BLaER1 treated with 17β-estradiol and CSF1 and Interleukin-3, amounts not matched to agents 10 nM and 100 nM (cell line): ENCODE data around the gene HMGN4.

Experiments
- H3K27ac ChIP-seq, 11 experiments: shearing (Covaris generic); formaldehyde crosslinking; 2 replicates each; pipeline ENCODE4 v1.8.1; 2022
- H3K27me3 ChIP-seq, 11 experiments: shearing (Covaris generic); formaldehyde crosslinking; 2 replicates each; pipeline ENCODE4 v1.8.1; 2022
- H3K36me3 ChIP-seq, 11 experiments: shearing (Covaris generic); formaldehyde crosslinking; 2 replicates each; pipeline ENCODE4 v1.8.1; 2022
- H3K4me1 ChIP-seq, 10 experiments: shearing (Covaris generic); formaldehyde crosslinking; 2 replicates each; pipeline ENCODE4 v1.8.1; 2022
- H3K4me2 ChIP-seq, 11 experiments: shearing (Covaris generic); formaldehyde crosslinking; 2 replicates each; pipeline ENCODE4 v1.8.1; 2022
- H3K4me3 ChIP-seq, 10 experiments: shearing (Covaris generic); formaldehyde crosslinking; 2 replicates each; pipeline ENCODE4 v1.8.1; 2022
- H3K9ac ChIP-seq, 11 experiments: shearing (Covaris generic); formaldehyde crosslinking; 2 replicates each; pipeline ENCODE4 v1.8.1; 2022
- H3K9me3 ChIP-seq, 11 experiments: shearing (Covaris generic); formaldehyde crosslinking; replicated peaks in 1 of 11; 2 replicates each; pipeline ENCODE4 v1.8.1; 2022
- H4K20me1 ChIP-seq, 11 experiments: shearing (Covaris generic); formaldehyde crosslinking; 2 replicates each; pipeline ENCODE4 v1.8.1; 2022
- Cebpa-rat ChIP-seq, 11 experiments: shearing (Covaris generic); IDR thresholded peaks; 2 replicates each; pipeline ENCODE4 v1.8.1; 2022

The HMGN4 gene

GRCh38 chr6:26531897-26532296 is 6.3 kb upstream of the HMGN4 start:
- Histone ChIP-seq H3K27ac (peak overlapping the region in 1 of 11 experiments; percentile 78; a peak in 1 of 22 replicates), H3K9me3 (no peaks in the 10 kb centered on the region), H3K4me2 (peak overlapping the region; percentile 69 to 96 (median 88); a peak in 17 of 22 replicates), H3K36me3 (no peaks in the 10 kb centered on the region), H3K4me3 (peak overlapping the region in 1 of 10 experiments; percentile 55; a peak in 2 of 20 replicates), H3K4me1 (peaks cover 29 to 49% (median 44%) of the 10 kb centered on the region in 10 experiments), H3K9ac (no peak overlapping the region), H3K27me3 (no peaks in the 10 kb centered on the region), H4K20me1 (no peaks in the 10 kb centered on the region)
- TF ChIP-seq Cebpa-rat (IDR thresholded peaks at IDR 0.05), result no peak

- H3K4me2 ChIP-seq, result peak overlapping the region; percentile 69 to 96 (median 88)
- H3K36me3 ChIP-seq, result no peaks in the 10 kb centered on the region
- peak overlapping the region; percentile 72 to 88 (median 81) for H3K9ac ChIP-seq
- H3K9me3 ChIP-seq, result no peaks in the 10 kb centered on the region
- H3K4me3 ChIP-seq, result peak overlapping the region; percentile 55 to 78 (median 72)
- no peaks in the 10 kb centered on the region for H4K20me1 ChIP-seq
- H3K27ac ChIP-seq, result peak overlapping the region; percentile 5 to 83 (median 72); a peak in 19 of 22 replicates
- peaks cover 29 to 49% (median 44%) of the 10 kb centered on the region in 10 experiments for H3K4me1 ChIP-seq
- no peak for TF ChIP-seq Cebpa-rat (IDR thresholded peaks at IDR 0.05)
- no peaks in the 10 kb centered on the region for H3K27me3 ChIP-seq
These were observed 5.3 kb upstream of the HMGN4 start for GRCh38 chr6:26532699-26533531.

GRCh38 chr6:26533532-26533931 is 4.6 kb upstream of the HMGN4 start:
- TF ChIP-seq Cebpa-rat (IDR thresholded peaks at IDR 0.05), result no peak
- peak overlapping the region; percentile 72 to 88 (median 81) for H3K9ac ChIP-seq
- H3K27me3 ChIP-seq, result no peaks in the 10 kb centered on the region
- H3K27ac ChIP-seq, result peak overlapping the region; percentile 5 to 83 (median 72); a peak in 18 of 22 replicates
- no peaks in the 10 kb centered on the region for H3K36me3 ChIP-seq
- no peaks in the 10 kb centered on the region for H4K20me1 ChIP-seq
- H3K4me1 ChIP-seq, result peaks cover 29 to 49% (median 44%) of the 10 kb centered on the region in 10 experiments
- H3K4me3 ChIP-seq, result peak overlapping the region; percentile 55 to 78 (median 72)
- peak overlapping the region; percentile 69 to 96 (median 91) for H3K4me2 ChIP-seq
- H3K9me3 ChIP-seq, result no peaks in the 10 kb centered on the region

- Histone ChIP-seq H3K9me3 (no peaks in the 10 kb centered on the region), H3K27ac (peak overlapping the region in 6 of 11 experiments; percentile 8 to 89 (median 37); a peak in 8 of 22 replicates), H4K20me1 (peaks cover 0 to 3% (median 0%) of the 10 kb centered on the region in 11 experiments; a peak in 2 of 22 replicates), H3K36me3 (peaks cover 0 to 3% (median 0%) of the 10 kb centered on the region in 11 experiments; a peak in 5 of 22 replicates), H3K4me3 (no peak overlapping the region), H3K27me3 (no peaks in the 10 kb centered on the region), H3K4me1 (peaks cover 39 to 59% (median 55%) of the 10 kb centered on the region in 10 experiments), H3K9ac (peak overlapping the region in 3 of 11 experiments; percentile 51 to 90 (median 89); a peak in 4 of 22 replicates), H3K4me2 (peak overlapping the region; percentile 10 to 96 (median 92); a peak in 19 of 22 replicates)
- TF ChIP-seq Cebpa-rat (IDR thresholded peaks at IDR 0.05), result no peak
These were observed 3.3 kb upstream of the HMGN4 start for GRCh38 chr6:26534681-26535465.

GRCh38 chr6:26536571-26537159 is 1.5 kb upstream of the HMGN4 start:
- TF ChIP-seq Cebpa-rat (IDR thresholded peaks at IDR 0.05), result no peak
- Histone ChIP-seq H3K4me2 (peak overlapping the region; percentile 85 to 96 (median 92)), H4K20me1 (peaks cover 0 to 18% (median 0%) of the 10 kb centered on the region in 11 experiments; a peak in 3 of 22 replicates), H3K9me3 (no peaks in the 10 kb centered on the region), H3K4me1 (peaks cover 42 to 73% (median 64%) of the 10 kb centered on the region in 10 experiments), H3K36me3 (peaks cover 5 to 21% (median 13%) of the 10 kb centered on the region in 11 experiments; a peak in 15 of 22 replicates), H3K4me3 (peak overlapping the region; percentile 78 to 99 (median 85)), H3K27me3 (no peaks in the 10 kb centered on the region), H3K27ac (peak overlapping the region; percentile 77 to 96 (median 89)), H3K9ac (peak overlapping the region; percentile 88 to 95 (median 91))

- H3K4me3 ChIP-seq, result peak overlapping the region; percentile 78 to 99 (median 85)
- peaks cover 37 to 70% (median 62%) of the 10 kb centered on the region in 10 experiments for H3K4me1 ChIP-seq
- TF ChIP-seq Cebpa-rat (IDR thresholded peaks at IDR 0.05), result peak in 9 of 11 experiments; percentile 40 to 83 (median 54); a peak in 14 of 22 replicates
- H4K20me1 ChIP-seq, result peaks cover 0 to 18% (median 0%) of the 10 kb centered on the region in 11 experiments; a peak in 4 of 22 replicates
- H3K9me3 ChIP-seq, result no peaks in the 10 kb centered on the region
- peak overlapping the region; percentile 88 to 95 (median 91) for H3K9ac ChIP-seq
- H3K36me3 ChIP-seq, result peaks cover 5 to 24% (median 15%) of the 10 kb centered on the region in 11 experiments; a peak in 19 of 22 replicates
- no peaks in the 10 kb centered on the region for H3K27me3 ChIP-seq
- H3K4me2 ChIP-seq, result peak overlapping the region; percentile 85 to 96 (median 92)
- H3K27ac ChIP-seq, result peak overlapping the region; percentile 77 to 96 (median 89)
These were observed 863 bp upstream of the HMGN4 start for GRCh38 chr6:26537160-26537845.

GRCh38 chr6:26538572-26538902 is 371 bp downstream of the HMGN4 start:
- H3K4me3 ChIP-seq, result peak overlapping the region; percentile 78 to 99 (median 85)
- peaks cover 12 to 35% (median 25%) of the 10 kb centered on the region in 11 experiments; a peak in 21 of 22 replicates for H3K36me3 ChIP-seq
- peak overlapping the region; percentile 85 to 96 (median 92) for H3K4me2 ChIP-seq
- H3K9me3 ChIP-seq, result no peaks in the 10 kb centered on the region
- peaks cover 0 to 18% (median 0%) of the 10 kb centered on the region in 11 experiments; a peak in 4 of 22 replicates for H4K20me1 ChIP-seq
- no peaks in the 10 kb centered on the region for H3K27me3 ChIP-seq
- peak overlapping the region; percentile 77 to 96 (median 89) for H3K27ac ChIP-seq
- peaks cover 37 to 71% (median 56%) of the 10 kb centered on the region in 10 experiments for H3K4me1 ChIP-seq
- peak overlapping the region; percentile 88 to 95 (median 91) for H3K9ac ChIP-seq
- no peak for TF ChIP-seq Cebpa-rat (IDR thresholded peaks at IDR 0.05)
